GM12875 (cell line): ENCODE results near the gene ITPR1.

ENCODE experiments used
- H3K4me3 ChIP-seq: one replicate; pipeline ENCODE4 v1.5.1; 2011; ENCODE audit warnings: low read depth, low read length, control low read depth
- TF ChIP-seq, protein P1 (sequence below): IDR thresholded peaks from 2 replicates; pipeline ENCODE4 v1.5.1; 2011; ENCODE audit warnings: low read depth, mild to moderate bottlenecking, control low read depth, inconsistent platforms, low read length, moderate library complexity, borderline replicate concordance; ENCODE audit not compliant: insufficient read depth

The ITPR1 gene

DNA sequence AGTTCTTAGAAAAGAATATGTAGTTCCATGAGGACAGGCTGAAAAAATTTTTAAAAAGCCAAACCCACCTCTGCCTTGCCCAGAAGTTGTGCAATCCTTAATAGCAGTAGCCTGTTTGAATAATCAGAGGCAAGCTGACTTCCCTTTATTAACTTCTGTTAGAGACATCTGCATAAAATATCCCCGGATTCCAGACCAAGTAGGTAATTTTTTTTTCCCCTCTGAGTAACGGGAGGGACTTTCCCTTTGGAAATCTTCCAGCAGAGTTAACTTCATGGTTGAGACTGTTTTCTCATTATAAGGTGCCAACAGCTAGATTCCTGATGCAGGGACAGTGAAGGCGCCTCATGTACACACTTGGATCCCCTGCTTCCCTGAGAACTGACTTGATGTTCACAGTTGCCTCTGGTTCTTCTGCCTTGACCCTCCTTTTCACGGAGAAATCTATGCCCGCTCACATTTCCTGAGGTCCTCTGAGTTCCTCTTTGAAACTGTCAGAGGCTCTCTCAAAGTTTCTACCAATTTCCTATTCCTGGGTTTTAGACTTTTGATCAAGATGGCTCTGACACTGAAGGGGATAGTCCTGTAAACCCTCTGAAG is 258.5 kb downstream of the ITPR1 start:
- TF ChIP-seq, protein P1, sequence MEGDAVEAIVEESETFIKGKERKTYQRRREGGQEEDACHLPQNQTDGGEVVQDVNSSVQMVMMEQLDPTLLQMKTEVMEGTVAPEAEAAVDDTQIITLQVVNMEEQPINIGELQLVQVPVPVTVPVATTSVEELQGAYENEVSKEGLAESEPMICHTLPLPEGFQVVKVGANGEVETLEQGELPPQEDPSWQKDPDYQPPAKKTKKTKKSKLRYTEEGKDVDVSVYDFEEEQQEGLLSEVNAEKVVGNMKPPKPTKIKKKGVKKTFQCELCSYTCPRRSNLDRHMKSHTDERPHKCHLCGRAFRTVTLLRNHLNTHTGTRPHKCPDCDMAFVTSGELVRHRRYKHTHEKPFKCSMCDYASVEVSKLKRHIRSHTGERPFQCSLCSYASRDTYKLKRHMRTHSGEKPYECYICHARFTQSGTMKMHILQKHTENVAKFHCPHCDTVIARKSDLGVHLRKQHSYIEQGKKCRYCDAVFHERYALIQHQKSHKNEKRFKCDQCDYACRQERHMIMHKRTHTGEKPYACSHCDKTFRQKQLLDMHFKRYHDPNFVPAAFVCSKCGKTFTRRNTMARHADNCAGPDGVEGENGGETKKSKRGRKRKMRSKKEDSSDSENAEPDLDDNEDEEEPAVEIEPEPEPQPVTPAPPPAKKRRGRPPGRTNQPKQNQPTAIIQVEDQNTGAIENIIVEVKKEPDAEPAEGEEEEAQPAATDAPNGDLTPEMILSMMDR: no peak
- no peak overlapping the region for H3K4me3 ChIP-seq

DNA sequence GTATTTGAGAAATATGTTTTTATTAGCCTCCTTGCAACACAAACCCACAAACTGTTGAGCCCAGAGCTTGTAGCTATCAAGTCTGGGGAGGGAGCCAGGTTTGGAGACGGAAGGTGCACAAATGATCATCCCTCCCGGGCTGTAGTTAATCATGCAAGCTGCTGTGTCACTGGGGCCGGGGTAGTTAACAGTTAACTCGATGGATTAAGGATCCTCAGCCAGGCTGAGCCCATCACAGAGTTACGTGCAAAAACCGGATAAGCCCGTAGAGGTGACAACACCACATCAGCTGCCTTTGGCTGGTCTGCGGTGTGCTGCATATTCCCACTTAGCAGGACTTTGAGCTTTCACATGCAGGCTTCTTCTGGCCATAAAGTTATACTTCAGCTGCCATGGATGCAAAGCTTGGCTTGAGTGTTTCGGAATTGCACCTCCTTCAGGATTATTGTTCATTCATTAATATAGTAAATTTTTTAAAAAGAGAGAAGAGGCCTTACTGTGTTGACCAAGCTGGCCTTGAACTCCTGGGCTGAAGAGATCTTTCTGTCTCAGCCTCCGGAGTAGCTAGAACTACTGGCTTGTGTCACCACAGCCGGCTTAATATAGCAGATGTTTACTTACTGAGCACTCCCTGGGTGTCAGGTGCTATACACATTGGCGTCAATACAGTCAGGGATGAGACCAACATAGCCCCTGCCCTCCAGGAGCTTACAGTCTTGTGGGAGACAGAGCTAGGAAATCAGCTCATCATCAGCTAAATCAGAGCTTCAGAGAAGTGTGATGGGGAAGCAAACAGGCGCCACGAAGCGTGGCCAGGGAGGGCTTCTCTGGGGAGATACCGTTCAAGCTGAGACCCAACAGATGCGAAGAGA is 259.3 kb downstream of the ITPR1 start:
- no peak overlapping the region for H3K4me3 ChIP-seq
- TF ChIP-seq, protein P1: no peak

DNA sequence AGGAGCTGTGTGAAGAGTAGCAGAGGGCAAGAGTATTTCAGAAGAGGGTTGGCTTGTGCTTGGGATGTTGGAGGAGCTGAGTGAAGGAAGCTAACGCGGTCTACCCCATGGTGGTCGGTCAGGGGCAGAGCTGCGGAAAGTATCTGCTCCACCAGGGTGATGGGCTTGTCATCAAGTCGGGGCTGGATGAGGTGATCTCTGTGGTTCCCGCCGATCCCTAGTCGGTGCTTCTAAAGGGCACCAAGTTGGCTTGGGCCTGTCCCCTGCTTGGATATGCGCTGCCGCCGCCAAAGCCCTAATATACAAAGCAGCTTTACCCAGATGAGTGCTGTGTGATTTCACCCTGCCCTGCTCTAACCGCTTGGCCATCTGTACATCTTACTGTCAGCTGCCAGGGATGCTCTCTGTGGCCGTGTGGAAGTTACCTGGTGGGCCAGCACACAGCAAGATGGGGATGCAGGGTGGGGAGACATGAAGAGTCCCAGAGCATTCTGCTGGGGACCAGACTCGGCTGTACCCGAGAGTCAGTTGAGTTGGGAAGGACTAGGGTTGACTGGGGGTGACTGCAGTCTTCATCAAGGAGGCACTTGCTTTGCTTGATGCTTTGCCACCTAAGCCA is 260.0 kb downstream of the ITPR1 start:
- TF ChIP-seq, protein P1: no peak

DNA sequence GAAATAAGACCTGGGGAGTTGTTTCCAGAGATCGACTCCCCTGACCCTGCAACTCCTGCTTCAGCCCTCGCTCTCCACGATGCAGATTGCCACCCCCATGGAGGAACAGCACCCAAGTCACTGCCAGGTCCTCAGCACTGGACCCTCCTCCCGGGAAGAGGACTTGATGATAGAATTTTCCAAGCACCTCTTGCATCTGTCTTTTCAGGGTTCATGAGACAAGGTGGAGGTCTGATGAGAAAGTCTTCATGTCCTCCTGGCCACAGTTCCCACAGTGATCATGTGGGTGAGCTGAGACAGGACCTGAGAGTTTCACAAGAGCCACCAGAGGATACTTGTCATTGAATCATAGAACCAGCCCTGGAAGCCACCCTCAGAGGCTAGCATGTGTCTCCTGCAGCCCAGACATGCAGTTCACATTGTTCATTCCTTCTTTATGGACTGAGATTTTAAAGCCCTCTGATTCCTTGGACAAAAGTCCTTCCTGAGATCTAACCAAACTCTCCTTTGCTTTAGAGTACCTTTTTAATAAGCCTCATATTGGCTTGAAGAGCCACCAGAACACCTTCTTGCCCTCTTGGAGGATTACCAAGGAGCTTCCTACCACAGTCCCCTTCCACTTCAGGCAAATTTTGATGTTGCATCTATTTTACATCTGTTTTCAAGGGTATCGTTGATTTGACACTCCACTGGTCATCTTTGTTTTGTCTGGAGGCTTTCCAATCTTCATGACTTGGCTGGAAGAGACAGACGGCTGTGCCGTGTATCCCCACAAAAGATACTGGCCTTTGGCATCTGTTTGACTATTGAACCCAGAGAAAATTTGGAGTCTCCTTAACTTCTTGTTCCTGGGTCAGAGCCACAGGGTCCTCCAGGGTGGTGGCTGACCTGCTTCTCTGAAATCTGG is 261.3 kb downstream of the ITPR1 start:
- TF ChIP-seq, protein P1: no peak
- no peak overlapping the region for H3K4me3 ChIP-seq

More for the DNA sequence above, 260.0 kb downstream of the ITPR1 start:
- no peak overlapping the region for H3K4me3 ChIP-seq

DNA sequence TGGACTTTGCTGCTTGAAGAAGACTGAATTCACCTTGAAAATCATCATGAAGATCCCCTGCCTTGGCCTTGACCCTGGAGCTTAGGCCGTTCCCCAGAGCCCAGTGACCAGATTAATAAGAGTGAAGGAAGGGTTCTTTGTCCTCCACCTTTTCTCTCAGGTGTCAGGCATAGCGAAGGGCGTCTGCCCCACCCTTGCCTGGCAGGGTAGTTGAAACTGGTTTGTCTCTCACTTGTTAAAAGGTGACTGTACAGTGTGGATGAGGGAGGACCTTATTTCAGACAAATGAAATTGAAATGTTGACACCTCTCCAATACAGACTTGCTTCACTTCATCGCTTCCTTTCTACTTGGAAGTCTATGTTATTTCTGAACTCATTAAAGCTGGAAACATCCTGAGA is 262.4 kb downstream of the ITPR1 start:
- TF ChIP-seq, protein P1: no peak
- H3K4me3 ChIP-seq: no peak overlapping the region

DNA sequence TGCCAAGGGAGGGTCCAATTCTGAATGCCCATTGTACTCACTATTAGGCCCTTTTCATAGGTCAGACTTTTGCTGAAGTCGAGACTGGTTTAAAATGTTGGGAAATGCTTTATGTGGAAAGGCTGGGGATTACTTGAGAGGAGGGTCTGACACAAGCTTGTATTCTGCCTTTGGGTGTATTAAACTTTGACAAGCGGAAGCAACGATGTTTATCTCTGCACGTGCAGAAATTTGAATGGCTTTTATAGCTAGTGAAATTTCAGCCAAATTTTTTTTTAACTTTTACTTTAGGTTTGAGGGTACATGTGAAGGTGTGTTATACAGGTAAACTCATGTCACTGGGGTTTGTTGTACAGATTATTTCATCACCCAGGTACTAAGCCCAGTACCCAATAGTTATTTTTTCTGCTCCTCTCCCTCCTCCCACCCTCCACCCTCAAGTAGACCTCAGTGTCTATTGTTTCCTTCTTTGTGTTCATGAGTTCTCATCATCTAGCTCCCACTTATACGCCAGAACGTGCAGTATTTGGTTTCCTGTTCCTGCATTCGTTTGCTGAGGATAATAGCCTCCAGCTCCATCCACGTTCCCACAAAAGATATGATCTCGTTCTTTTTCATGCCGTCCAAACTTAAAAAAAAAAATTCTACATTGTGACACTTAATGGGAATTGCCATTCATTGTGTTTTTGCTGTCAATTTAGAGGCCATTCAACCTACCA is 263.1 kb downstream of the ITPR1 start:
- TF ChIP-seq, protein P1: no peak

More for the DNA sequence above, 263.1 kb downstream of the ITPR1 start:
- no peak overlapping the region for H3K4me3 ChIP-seq
